Stimulated activated CD8-positive, alpha-beta memory T cell treated with anti-CD3 and anti-CD28 coated beads, Interleukin-15, amount 100 ng/mL, for 1 hour (primary cell): ENCODE data around the gene PWP2.
"Not testable (repeated sequence)": the region's sequence is repeated elsewhere in the genome, so short reads cannot be mapped to it uniquely, and the experiment has no call there.

Experiments
- DNase-seq: peaks from one replicate; pipeline ENCODE4 v3.0.0-alpha.2; 2020; ENCODE audit warnings: low read depth

The PWP2 gene

DNA sequence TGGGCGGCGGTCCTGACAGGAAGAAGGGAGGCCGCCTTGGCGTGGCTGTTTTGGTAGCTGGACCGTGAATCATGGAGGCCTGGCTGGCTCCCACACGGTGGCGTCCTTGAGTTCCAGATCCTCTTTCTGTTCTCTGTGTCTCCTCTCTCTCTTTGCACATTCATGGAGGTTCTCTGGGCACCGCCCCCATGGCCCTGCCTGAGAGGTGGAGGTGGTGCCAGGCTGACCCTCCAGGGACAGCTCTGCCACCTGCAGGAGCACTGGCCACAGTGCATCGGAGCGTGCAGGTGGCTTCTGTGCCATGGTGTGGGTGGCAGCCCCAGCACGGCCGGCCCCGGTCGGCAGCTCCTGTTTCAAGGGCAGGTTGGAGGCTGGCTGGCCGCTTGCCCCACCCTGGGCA, 30.8 kb downstream of the PWP2 start:
- not testable (repeated sequence) for DNase-seq

GRCh38 chr21:44139787-44140551, 32.8 kb downstream of the PWP2 start:
- DNase-seq, result not testable (repeated sequence)

DNA sequence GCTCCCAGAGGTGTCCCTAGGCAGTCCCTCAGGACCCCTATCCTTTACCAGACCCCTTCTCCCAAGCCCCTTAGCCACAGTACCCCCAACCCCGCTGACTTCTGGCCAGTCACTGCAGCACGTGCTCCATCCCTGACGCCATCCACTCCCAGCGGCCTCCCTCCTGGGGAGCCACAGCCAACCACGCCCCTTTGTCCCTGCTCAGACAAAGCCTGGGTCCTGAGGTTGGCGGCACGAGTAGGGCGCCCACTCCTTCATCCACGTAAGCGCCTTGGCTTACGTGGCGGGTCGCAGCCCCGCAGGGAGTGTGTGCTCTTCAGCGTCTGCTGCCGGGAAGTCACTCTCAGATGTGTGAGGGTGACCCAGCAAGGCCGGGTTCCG, 33.3 kb downstream of the PWP2 start:
- DNase-seq, result not testable (repeated sequence)

DNA sequence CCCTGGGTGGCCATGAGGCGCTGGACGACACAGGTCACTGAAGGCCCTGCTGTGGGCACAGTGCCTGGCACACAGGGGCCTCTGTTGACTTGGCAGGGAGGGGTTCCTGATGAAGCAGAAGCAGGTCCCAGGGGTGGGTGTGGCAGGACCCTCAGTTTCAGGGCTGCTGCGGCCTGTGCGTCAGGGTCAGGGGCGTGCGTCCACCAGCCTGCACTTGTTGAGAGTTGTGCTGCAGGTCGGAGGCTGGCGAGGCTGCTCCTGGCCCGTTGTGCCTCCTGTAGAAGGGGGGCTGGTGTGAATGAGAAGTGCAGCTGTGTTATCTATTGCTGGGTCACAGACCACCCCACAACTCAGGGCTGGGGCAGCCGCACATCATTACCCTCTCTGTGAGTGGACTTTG, 35.3 kb downstream of the PWP2 start:
- DNase-seq, result not testable (repeated sequence)

GRCh38 chr21:44143380-44143779, 36.2 kb downstream of the PWP2 start:
- DNase-seq, result not testable (repeated sequence)

DNA sequence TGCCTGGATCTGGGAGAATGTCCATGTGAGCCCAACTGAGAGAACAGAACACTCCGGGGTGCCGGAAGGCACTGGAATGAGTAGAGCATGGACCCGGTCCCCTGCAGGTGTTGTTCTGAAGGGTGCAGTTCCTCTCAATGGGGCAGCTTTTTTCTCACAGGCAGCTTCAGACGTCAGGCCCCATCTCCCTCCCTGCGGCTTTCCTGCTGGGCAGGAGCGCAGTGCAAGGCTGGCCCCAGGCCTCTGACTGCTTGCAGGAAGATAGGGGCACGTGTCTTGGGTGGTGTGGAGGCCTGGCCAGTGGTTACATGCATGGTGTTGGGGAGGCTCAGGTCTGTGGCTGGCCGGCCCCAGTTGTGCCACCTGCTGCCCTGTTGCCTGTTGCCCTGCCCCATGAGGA, 36.8 kb downstream of the PWP2 start:
- not testable (repeated sequence) for DNase-seq

GRCh38 chr21:44144784-44145602, 37.8 kb downstream of the PWP2 start:
- not testable (repeated sequence) for DNase-seq

GRCh38 chr21:44145616-44146015, 38.4 kb downstream of the PWP2 start:
- DNase-seq, result not testable (repeated sequence)

GRCh38 chr21:44147108-44147507, 39.9 kb downstream of the PWP2 start:
- not testable (repeated sequence) for DNase-seq

DNA sequence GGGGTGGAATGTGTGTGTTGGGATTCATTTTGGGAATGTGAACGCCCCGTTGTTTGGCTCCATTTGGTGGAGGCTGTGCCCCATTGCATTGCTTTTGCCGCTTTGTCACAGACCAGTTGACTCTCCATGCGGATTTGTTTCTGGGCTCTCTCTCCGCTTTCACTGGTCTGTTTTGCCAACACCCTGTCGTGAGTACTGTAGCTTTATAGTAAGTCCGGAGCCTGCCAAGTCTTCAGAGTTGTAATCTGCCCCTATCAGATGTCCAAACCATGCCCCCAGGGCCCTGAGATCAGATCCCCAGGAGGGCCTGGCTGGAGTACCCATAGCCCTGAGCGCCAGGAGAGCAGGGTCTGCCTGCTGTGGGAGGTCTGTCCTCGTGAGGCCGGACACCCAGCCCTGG, 43.1 kb downstream of the PWP2 start:
- DNase-seq, result not testable (repeated sequence)

DNA sequence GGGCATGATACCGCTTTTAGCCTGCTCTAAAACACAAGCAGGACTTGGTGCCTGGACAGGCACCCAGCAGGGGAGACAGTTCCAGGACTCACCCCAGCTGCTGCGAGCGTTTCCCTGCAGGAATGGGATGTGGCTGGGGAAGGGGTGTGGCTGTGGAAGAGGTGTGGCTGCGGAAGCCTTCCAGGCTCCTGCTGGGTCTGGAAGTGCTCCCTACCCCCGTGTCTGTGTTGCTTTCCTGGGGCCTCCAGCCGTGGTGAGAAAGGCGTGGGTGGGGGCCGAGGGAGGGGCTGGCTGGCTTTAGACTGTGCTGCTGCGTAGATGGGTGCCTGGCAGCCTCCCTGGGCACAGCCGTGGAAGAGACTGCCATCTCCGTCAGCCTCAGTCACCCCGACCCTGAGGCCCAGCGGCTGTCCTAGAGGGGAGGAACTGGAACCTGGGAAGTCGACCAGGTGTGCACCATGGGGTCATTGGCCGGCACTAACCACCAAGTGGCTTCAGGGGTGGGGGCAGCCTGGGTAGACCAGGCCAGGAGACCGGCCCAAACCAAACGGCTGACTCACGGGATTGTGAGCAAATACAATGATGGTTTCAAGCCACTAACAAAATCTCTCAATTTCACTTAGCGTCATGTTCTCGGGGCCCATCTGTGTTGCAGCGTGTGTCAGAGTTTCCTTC, 46.2 kb downstream of the PWP2 start:
- not testable (repeated sequence) for DNase-seq

- DNase-seq, result not testable (repeated sequence)
Measured at GRCh38 chr21:44153889-44154228, 46.7 kb downstream of the PWP2 start.

DNA sequence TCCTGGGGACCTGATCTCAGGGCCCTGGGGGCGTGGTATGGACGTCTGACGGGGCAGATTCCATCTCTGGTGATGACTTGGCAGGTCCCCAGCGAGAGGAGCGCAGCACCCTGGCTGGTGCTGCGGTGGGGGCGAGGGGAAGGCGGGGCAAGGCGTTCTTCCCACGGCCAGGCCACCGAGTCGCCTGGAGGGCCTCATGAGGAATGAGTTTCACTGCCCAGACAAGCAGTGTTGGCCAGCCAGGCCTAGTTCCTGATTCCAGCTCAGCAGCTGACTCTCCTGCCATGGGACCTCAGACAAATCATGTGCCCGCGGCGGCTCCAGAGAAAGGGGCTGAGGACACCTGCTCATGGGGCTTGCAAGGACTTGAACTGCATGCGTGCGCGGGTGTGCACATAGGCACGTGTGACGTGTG, 47.6 kb downstream of the PWP2 start:
- not testable (repeated sequence) for DNase-seq

GRCh38 chr21:44155231-44155993, 48.2 kb downstream of the PWP2 start:
- not testable (repeated sequence) for DNase-seq

- DNase-seq, result not testable (repeated sequence)
Measured at GRCh38 chr21:44155994-44156380, 48.8 kb downstream of the PWP2 start.

GRCh38 chr21:44157439-44158081, 50.4 kb downstream of the PWP2 start:
- DNase-seq, result not testable (repeated sequence)

DNA sequence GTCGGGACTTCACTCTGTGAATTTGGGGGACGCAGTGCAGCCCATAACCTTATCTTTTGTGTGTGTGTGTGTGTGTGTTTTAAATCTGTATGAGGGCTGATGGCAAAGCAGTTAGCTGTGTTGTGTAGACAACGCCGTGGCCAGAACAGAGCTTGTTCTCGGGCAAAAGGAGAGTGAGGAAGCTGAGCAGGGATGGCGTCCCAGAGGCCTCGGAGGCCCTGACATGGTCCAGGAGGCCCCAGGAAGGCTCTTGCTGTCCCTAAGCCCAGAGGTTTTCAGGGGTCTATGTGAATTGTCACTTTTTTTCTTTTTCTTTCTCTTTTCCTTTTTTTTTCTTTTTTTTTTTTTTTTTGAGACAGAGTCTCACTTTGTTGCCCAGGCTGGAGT, 50.9 kb downstream of the PWP2 start:
- not testable (repeated sequence) for DNase-seq

- not testable (repeated sequence) for DNase-seq
Measured at GRCh38 chr21:44159349-44160297, 52.4 kb downstream of the PWP2 start.

DNA sequence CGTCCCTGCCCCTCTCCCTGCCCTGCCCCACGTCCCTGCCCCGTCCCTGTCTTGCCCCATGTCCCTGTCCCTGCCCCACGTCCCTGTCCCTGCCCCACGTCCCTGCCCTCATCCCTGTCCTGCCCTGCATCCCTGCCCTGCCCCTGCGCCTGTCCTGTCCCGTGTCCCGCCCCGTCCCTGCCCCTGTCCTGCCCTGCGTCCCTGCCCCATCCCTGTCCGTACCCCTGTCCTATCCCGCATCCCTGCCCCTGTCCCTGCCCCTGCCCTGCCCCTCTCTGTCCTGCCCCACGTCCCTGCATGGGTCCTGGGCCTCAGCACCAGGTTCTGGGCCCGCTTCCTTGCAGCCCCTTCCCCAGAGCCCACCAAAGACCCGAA, 53.1 kb downstream of the PWP2 start:
- DNase-seq, result not testable (repeated sequence)

DNA sequence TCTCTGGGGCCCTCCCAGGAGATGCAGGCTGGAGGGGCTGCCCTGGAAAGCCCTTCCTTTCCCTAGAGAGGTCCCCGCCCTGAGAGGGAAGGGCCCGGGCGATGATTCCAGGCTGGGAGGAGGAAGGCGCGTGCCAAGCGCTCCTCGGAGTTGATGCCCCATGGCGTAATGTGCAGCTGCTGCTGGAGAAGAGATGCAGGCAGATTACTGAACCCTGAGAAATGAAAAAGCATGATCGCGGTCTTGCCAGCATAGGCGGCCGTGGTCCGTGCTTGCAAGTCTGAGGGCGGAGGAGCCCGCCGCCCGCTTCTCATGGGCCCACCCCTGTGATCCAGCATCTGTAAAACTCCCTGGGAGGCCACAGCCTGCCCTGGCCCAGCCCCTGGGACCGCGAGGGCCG, 53.6 kb downstream of the PWP2 start:
- DNase-seq, result not testable (repeated sequence)
